ENCODE data around the gene TCN2. TPM values are rescaled to one million over a fixed set of nuclear protein-coding genes. Genes with fewer than 3 reads are reported as not detected.

TCN2 gene
- total and polyA plus RNA-seq, 4 donors: 6.7 to 14.1 (median 13.0) TPM

DNA sequence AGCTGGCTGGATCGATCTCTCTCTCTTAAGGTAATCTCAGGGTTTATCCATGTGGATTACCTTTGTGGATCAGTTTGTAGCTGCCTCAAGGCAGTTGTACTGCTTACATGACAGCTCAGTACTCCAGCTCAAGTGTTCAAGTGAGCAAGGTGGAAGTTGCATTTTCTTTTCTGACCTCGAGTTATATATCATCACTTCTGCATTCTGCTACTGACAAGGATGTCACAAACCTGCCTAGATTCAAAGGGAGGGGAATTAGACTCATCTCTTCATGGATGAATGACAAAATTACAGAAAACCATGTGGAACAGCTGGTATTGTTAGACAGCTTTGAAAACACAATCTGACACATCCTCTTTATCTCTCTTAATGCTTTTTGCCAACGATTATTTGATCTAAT lies 6.1 kb upstream of the TCN2 start:
- WGBS: 46% methylated on average over 3 of the region's 3 CpGs

DNA sequence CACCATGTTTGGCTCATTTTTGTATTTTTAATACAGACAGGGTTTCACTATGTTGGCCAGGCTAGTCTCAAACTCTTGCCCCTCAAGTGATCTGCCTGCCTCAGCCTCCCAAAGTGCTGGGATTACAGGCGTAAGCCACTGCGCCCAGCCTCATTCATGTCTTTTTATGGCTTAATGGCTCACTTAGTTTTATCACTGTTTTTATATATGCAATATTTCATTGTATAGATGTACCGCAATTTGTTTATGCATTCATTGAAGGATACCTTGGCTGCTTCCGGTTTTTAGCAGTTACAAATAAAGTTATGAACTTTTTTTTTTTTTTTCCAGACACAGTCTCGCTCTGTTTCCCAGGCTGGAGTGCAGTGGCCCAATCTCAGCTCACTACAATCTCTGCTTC lies 5.5 kb upstream of the TCN2 start:
- no peaks in the 10 kb centered on the region for H3K9me3 ChIP-seq (ENCODE audit: control insufficient read depth in 4 of 4, low read length in 3 of 4)
- H3K27me3 ChIP-seq (ENCODE audit: control insufficient read depth in 4 of 4, insufficient read depth in 4 of 4, low read length in 3 of 4): no peaks in the 10 kb centered on the region
- no peak overlapping the region for H3K9ac ChIP-seq (ENCODE audit: low read depth in 1 of 2, low read length in 2 of 2)
- TF ChIP-seq RAD21 (IDR thresholded peaks at IDR 0.05) (no peak), HNF4G (IDR thresholded peaks at IDR 0.05) (no peak), GABPA (IDR thresholded peaks at IDR 0.05 in 1 of 2, conservative IDR thresholded peaks at IDR 0.05 in 1 of 2) (no peak), FOXA2 (IDR thresholded peaks at IDR 0.05) (no peak), TAF1 (conservative IDR thresholded peaks at IDR 0.05) (no peak), FOXA1 (IDR thresholded peaks at IDR 0.05) (no peak), NR2F2 (IDR thresholded peaks at IDR 0.05) (no peak), JUND (IDR thresholded peaks at IDR 0.05) (no peak), HNF4A (conservative IDR thresholded peaks at IDR 0.05) (no peak), RXRA (IDR thresholded peaks at IDR 0.05) (no peak)
- TF ChIP-seq, protein P1, sequence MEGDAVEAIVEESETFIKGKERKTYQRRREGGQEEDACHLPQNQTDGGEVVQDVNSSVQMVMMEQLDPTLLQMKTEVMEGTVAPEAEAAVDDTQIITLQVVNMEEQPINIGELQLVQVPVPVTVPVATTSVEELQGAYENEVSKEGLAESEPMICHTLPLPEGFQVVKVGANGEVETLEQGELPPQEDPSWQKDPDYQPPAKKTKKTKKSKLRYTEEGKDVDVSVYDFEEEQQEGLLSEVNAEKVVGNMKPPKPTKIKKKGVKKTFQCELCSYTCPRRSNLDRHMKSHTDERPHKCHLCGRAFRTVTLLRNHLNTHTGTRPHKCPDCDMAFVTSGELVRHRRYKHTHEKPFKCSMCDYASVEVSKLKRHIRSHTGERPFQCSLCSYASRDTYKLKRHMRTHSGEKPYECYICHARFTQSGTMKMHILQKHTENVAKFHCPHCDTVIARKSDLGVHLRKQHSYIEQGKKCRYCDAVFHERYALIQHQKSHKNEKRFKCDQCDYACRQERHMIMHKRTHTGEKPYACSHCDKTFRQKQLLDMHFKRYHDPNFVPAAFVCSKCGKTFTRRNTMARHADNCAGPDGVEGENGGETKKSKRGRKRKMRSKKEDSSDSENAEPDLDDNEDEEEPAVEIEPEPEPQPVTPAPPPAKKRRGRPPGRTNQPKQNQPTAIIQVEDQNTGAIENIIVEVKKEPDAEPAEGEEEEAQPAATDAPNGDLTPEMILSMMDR (IDR thresholded peaks at IDR 0.05; ENCODE audit: low read depth, low read length, missing input control): no peak
- TF ChIP-seq, protein P2, sequence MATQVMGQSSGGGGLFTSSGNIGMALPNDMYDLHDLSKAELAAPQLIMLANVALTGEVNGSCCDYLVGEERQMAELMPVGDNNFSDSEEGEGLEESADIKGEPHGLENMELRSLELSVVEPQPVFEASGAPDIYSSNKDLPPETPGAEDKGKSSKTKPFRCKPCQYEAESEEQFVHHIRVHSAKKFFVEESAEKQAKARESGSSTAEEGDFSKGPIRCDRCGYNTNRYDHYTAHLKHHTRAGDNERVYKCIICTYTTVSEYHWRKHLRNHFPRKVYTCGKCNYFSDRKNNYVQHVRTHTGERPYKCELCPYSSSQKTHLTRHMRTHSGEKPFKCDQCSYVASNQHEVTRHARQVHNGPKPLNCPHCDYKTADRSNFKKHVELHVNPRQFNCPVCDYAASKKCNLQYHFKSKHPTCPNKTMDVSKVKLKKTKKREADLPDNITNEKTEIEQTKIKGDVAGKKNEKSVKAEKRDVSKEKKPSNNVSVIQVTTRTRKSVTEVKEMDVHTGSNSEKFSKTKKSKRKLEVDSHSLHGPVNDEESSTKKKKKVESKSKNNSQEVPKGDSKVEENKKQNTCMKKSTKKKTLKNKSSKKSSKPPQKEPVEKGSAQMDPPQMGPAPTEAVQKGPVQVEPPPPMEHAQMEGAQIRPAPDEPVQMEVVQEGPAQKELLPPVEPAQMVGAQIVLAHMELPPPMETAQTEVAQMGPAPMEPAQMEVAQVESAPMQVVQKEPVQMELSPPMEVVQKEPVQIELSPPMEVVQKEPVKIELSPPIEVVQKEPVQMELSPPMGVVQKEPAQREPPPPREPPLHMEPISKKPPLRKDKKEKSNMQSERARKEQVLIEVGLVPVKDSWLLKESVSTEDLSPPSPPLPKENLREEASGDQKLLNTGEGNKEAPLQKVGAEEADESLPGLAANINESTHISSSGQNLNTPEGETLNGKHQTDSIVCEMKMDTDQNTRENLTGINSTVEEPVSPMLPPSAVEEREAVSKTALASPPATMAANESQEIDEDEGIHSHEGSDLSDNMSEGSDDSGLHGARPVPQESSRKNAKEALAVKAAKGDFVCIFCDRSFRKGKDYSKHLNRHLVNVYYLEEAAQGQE (IDR thresholded peaks at IDR 0.05): no peak
- TF ChIP-seq, protein P3, sequence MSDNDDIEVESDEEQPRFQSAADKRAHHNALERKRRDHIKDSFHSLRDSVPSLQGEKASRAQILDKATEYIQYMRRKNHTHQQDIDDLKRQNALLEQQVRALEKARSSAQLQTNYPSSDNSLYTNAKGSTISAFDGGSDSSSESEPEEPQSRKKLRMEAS (IDR thresholded peaks at IDR 0.05): no peak
- TF ChIP-seq, protein P4, sequence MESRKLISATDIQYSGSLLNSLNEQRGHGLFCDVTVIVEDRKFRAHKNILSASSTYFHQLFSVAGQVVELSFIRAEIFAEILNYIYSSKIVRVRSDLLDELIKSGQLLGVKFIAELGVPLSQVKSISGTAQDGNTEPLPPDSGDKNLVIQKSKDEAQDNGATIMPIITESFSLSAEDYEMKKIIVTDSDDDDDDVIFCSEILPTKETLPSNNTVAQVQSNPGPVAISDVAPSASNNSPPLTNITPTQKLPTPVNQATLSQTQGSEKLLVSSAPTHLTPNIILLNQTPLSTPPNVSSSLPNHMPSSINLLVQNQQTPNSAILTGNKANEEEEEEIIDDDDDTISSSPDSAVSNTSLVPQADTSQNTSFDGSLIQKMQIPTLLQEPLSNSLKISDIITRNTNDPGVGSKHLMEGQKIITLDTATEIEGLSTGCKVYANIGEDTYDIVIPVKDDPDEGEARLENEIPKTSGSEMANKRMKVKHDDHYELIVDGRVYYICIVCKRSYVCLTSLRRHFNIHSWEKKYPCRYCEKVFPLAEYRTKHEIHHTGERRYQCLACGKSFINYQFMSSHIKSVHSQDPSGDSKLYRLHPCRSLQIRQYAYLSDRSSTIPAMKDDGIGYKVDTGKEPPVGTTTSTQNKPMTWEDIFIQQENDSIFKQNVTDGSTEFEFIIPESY (IDR thresholded peaks at IDR 0.05): no peak
- TF ChIP-seq, protein P5, sequence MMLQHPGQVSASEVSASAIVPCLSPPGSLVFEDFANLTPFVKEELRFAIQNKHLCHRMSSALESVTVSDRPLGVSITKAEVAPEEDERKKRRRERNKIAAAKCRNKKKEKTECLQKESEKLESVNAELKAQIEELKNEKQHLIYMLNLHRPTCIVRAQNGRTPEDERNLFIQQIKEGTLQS (IDR thresholded peaks at IDR 0.05): no peak
- no peak for DNase-seq (ENCODE audit: low spot score)
- no peaks in the 10 kb centered on the region for H3K36me3 ChIP-seq (ENCODE audit: control insufficient read depth in 4 of 4, insufficient read depth in 3 of 4, low read depth in 1 of 4, low read length in 3 of 4)
- 82% methylated on average over 5 of the region's 5 CpGs for WGBS
- no peak overlapping the region for H3K27ac ChIP-seq (ENCODE audit: low read depth in 1 of 2, low read length in 2 of 2)
- no peak overlapping the region for H3K4me3 ChIP-seq (ENCODE audit: low read depth in 1 of 3, low read length in 3 of 3)
- peaks cover 3 to 10% (median 7%) of the 10 kb centered on the region in 4 donors for H3K4me1 ChIP-seq (ENCODE audit: control insufficient read depth in 4 of 4, insufficient read depth in 4 of 4, low read length in 3 of 4)

More for the DNA sequence above, 6.1 kb upstream of the TCN2 start:
- no peak for DNase-seq (ENCODE audit: low spot score)
- no peaks in the 10 kb centered on the region for H3K36me3 ChIP-seq (ENCODE audit: control insufficient read depth in 4 of 4, insufficient read depth in 3 of 4, low read depth in 1 of 4, low read length in 3 of 4)
- peaks cover 1 to 6% (median 3%) of the 10 kb centered on the region in 4 donors for H3K4me1 ChIP-seq (ENCODE audit: control insufficient read depth in 4 of 4, insufficient read depth in 4 of 4, low read length in 3 of 4)
- no peak overlapping the region for H3K9ac ChIP-seq (ENCODE audit: low read depth in 1 of 2, low read length in 2 of 2)
- no peaks in the 10 kb centered on the region for H3K27me3 ChIP-seq (ENCODE audit: control insufficient read depth in 4 of 4, insufficient read depth in 4 of 4, low read length in 3 of 4)
- no peak overlapping the region for H3K4me3 ChIP-seq (ENCODE audit: low read depth in 1 of 3, low read length in 3 of 3)
- TF ChIP-seq EGR1 (IDR thresholded peaks at IDR 0.05; ENCODE audit: low read depth in 2 of 2): no peak
- no peak overlapping the region for H3K27ac ChIP-seq (ENCODE audit: low read depth in 1 of 2, low read length in 2 of 2)
- no peaks in the 10 kb centered on the region for H3K9me3 ChIP-seq (ENCODE audit: control insufficient read depth in 4 of 4, low read length in 3 of 4)

All from liver (tissue), 9 donors.